ENCODE data around the gene ALPP.

DNA sequence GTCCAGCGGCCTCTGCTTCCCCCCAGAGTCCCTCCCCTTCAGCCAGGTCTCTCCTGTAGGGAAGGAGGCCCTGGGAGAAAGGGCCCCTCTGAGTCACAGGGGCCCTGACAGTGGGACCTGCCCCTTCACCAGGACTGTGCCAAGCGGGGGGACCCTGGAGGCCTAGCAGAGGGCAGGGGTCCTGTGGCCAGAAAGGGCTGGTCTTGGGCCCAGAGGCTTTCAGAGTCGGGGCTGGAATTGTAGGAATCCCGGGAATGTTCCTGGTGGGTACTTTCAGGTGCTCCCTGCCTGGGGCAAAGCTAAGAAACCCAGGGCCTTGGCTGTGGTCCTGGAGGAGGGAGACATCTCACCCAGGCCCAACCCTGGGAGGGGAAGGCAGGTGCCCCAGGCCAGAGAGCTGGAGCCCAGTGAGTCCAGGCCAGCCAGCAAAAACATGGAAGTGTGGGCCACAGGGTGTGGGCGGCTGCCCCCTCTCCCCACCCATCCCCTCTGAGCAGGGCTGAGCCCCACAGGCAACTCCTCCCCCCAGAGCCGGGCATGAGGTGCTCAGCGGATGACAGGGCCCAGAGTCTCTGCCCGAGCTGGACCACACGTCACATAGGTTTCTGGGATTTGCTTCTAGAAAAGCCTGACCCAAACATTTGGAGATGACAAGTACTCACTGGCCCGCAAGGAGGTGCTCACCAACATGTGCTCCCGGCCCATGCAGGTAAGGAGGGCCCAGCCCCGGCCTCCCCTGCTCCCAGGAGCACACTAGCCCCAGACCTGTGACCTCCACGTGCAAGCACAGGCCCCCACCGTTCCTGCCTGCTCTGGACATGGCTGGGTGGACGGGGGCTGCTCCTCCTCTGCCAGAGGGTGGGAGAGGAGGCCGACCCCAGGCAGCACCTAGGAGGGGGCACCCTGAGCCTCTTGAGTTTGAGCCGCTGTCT is 48.2 kb upstream of the ALPP start:
- TF ChIP-seq POLR2AphosphoS5 (IDR thresholded peaks at IDR 0.05) (no peak), POLR2A (IDR thresholded peaks at IDR 0.05; ENCODE audit: low read depth) (no peak)
- TF ChIP-seq, protein P1, sequence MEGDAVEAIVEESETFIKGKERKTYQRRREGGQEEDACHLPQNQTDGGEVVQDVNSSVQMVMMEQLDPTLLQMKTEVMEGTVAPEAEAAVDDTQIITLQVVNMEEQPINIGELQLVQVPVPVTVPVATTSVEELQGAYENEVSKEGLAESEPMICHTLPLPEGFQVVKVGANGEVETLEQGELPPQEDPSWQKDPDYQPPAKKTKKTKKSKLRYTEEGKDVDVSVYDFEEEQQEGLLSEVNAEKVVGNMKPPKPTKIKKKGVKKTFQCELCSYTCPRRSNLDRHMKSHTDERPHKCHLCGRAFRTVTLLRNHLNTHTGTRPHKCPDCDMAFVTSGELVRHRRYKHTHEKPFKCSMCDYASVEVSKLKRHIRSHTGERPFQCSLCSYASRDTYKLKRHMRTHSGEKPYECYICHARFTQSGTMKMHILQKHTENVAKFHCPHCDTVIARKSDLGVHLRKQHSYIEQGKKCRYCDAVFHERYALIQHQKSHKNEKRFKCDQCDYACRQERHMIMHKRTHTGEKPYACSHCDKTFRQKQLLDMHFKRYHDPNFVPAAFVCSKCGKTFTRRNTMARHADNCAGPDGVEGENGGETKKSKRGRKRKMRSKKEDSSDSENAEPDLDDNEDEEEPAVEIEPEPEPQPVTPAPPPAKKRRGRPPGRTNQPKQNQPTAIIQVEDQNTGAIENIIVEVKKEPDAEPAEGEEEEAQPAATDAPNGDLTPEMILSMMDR (IDR thresholded peaks at IDR 0.05), result no peak

Measured in esophagus muscularis mucosa (tissue), 3 donors.